MM.1S (cell line): ENCODE measurements around the gene STRN3.

ENCODE experiments used
- DNase-seq: peaks from one replicate; pipeline ENCODE4 v3.0.0-alpha.2; 2015
- H2AFZ ChIP-seq: fragments of 300-600 bp; sonication (generic); 2 replicates; pipeline ENCODE4 v1.6.0; 2016; ENCODE audit warnings: antibody characterized with exemption, low read length
- H3F3A ChIP-seq: fragments of 300-600 bp; sonication (generic); 2 replicates; pipeline ENCODE4 v1.6.1; 2016; ENCODE audit warnings: mild to moderate bottlenecking, antibody characterized with exemption, low read length, moderate library complexity, mixed read lengths; ENCODE audit not compliant: insufficient read depth
- H3K27ac ChIP-seq: fragments of 300-600 bp; sonication (generic); 2 replicates; pipeline ENCODE4 v1.5.1; 2016; ENCODE audit warnings: mild to moderate bottlenecking, low read length
- H3K27me3 ChIP-seq: fragments of 300-600 bp; sonication (generic); replicated peaks from 2 replicates; pipeline ENCODE4 v1.6.0; 2016; ENCODE audit warnings: low read length; ENCODE audit not compliant: insufficient read depth
- H3K36me3 ChIP-seq: fragments of 300-600 bp; sonication (generic); replicated peaks from 2 replicates; pipeline ENCODE4 v1.6.1; 2016; ENCODE audit warnings: mild to moderate bottlenecking, low read length, mixed read lengths; ENCODE audit not compliant: insufficient read depth
- H3K4me1 ChIP-seq: fragments of 300-600 bp; sonication (generic); 2 replicates; pipeline ENCODE4 v1.6.1; 2016; ENCODE audit warnings: low read length, mixed read lengths
- H3K4me2 ChIP-seq: fragments of 300-600 bp; sonication (generic); 2 replicates; pipeline ENCODE4 v1.6.0; 2016; ENCODE audit warnings: low read depth, low read length
- H3K4me3 ChIP-seq: fragments of 300-600 bp; sonication (generic); 2 replicates; pipeline ENCODE4 v1.5.1; 2016; ENCODE audit warnings: low read length, mixed read lengths
- H3K79me2 ChIP-seq: fragments of 300-600 bp; sonication (generic); 2 replicates; pipeline ENCODE4 v1.6.1; 2016; ENCODE audit warnings: mixed run types, low read length, mixed read lengths
- H3K9ac ChIP-seq: fragments of 300-600 bp; sonication (generic); 2 replicates; pipeline ENCODE4 v1.6.1; 2016; ENCODE audit warnings: low read length, mixed read lengths
- H3K9me2 ChIP-seq: fragments of 300-600 bp; sonication (generic); replicated peaks from 2 replicates; pipeline ENCODE4 v1.6.1; 2016; ENCODE audit warnings: mild to moderate bottlenecking, low read length, mixed read lengths; ENCODE audit not compliant: insufficient read depth
- H3K9me3 ChIP-seq: fragments of 300-600 bp; sonication (generic); replicated peaks from 2 replicates; pipeline ENCODE4 v1.6.1; 2016; ENCODE audit warnings: mild to moderate bottlenecking, low read length, mixed read lengths; ENCODE audit not compliant: insufficient read depth
- H4K20me1 ChIP-seq: fragments of 300-600 bp; sonication (generic); 2 replicates; pipeline ENCODE4 v1.6.1; 2016; ENCODE audit warnings: mild to moderate bottlenecking, low read length, moderate library complexity, mixed read lengths; ENCODE audit not compliant: insufficient read depth
- CTCF ChIP-seq: fragments of 300-600 bp; sonication (generic); IDR thresholded peaks from 2 replicates; pipeline ENCODE4 v1.5.1; 2016; ENCODE audit warnings: antibody characterized with exemption, low read length, mixed read lengths
- EZH2 ChIP-seq: fragments of 300-600 bp; sonication (generic); optimal IDR thresholded peaks from 2 replicates; pipeline ENCODE3; 2017; ENCODE audit warnings: low read depth, mild to moderate bottlenecking, antibody characterized with exemption, low read length, mixed read lengths
- EZH2phosphoT487 ChIP-seq: fragments of 300-600 bp; sonication (generic); IDR thresholded peaks from 2 replicates; pipeline ENCODE4 v1.6.1; 2018; ENCODE audit warnings: antibody characterized with exemption, low read length

Gene STRN3

GRCh38 chr14:31030469-31030868 is 4.3 kb upstream of the STRN3 start:
- Histone ChIP-seq H3K4me3 (no peak overlapping the region), H3K27me3 (no peaks in the 10 kb centered on the region), H3K9me2 (no peaks in the 10 kb centered on the region), H2AFZ (no peak overlapping the region), H3K27ac (no peak overlapping the region), H3K36me3 (no peaks in the 10 kb centered on the region), H3K9me3 (no peaks in the 10 kb centered on the region), H3F3A (peaks cover 12% of the 10 kb centered on the region), H3K4me2 (no peak overlapping the region), H3K9ac (no peak overlapping the region), H4K20me1 (no peaks in the 10 kb centered on the region), H3K4me1 (0 out of 2 replicates have a peak, but pooled peaks cover 6% of the 10 kb centered on the region), H3K79me2 (peaks cover 6% of the 10 kb centered on the region)
- no peak for TF ChIP-seq CTCF
- TF ChIP-seq EZH2phosphoT487 = no peak
- TF ChIP-seq EZH2 = no peak
- no peak for DNase-seq

GRCh38 chr14:31029016-31029970 is 3.1 kb upstream of the STRN3 start:
- H3K36me3 ChIP-seq = no peaks in the 10 kb centered on the region
- no peaks in the 10 kb centered on the region for H3K9me2 ChIP-seq
- H4K20me1 ChIP-seq = no peaks in the 10 kb centered on the region
- no peak for TF ChIP-seq EZH2phosphoT487
- no peak for TF ChIP-seq EZH2
- no peak for TF ChIP-seq CTCF
- H3K79me2 ChIP-seq = peaks cover 18% of the 10 kb centered on the region
- 0 out of 2 replicates have a peak, but pooled peaks cover 6% of the 10 kb centered on the region for H3K4me1 ChIP-seq
- H3K27me3 ChIP-seq = no peaks in the 10 kb centered on the region
- no peak for DNase-seq
- H3K9ac ChIP-seq = no peak overlapping the region
- no peak overlapping the region for H3K4me2 ChIP-seq
- H3K9me3 ChIP-seq = no peaks in the 10 kb centered on the region
- H3K4me3 ChIP-seq = no peak overlapping the region
- no peak overlapping the region for H2AFZ ChIP-seq
- H3F3A ChIP-seq = peaks cover 12% of the 10 kb centered on the region
- H3K27ac ChIP-seq = no peak overlapping the region

- no peak overlapping the region for H3K27ac ChIP-seq
- H3K4me1 ChIP-seq = 0 out of 2 replicates have a peak, but pooled peaks cover 6% of the 10 kb centered on the region
- peak overlapping the region; percentile 32; the same call in 1 of the 2 replicates for H3K4me2 ChIP-seq
- no peaks in the 10 kb centered on the region for H3K9me2 ChIP-seq
- H3F3A ChIP-seq = peaks cover 12% of the 10 kb centered on the region
- DNase-seq = no peak
- no peaks in the 10 kb centered on the region for H3K36me3 ChIP-seq
- TF ChIP-seq EZH2phosphoT487 (no peak), EZH2 (no peak), CTCF (no peak)
- H3K79me2 ChIP-seq = peaks cover 32% of the 10 kb centered on the region
- no peaks in the 10 kb centered on the region for H4K20me1 ChIP-seq
- no peaks in the 10 kb centered on the region for H3K27me3 ChIP-seq
- H3K9ac ChIP-seq = no peak overlapping the region
- no peak overlapping the region for H2AFZ ChIP-seq
- no peaks in the 10 kb centered on the region for H3K9me3 ChIP-seq
- H3K4me3 ChIP-seq = peak overlapping the region; percentile 80
Measured at GRCh38 chr14:31027847-31028246, 1.7 kb upstream of the STRN3 start.
